Trophoblast cell (in vitro differentiated cells and primary cell): ENCODE results near the gene CASP14.

ENCODE experiments used
- DNase-seq, 2 donors: peaks; one replicate each; pipeline ENCODE4 v3.0.0-alpha.2; 2016
- H2AFZ ChIP-seq: 2 replicates; pipeline ENCODE4 v1.6.1; 2013; ENCODE audit warnings: low read length, moderate library complexity, mild to moderate bottlenecking; ENCODE audit not compliant: insufficient read depth, poor library complexity
- H2AK5ac ChIP-seq: 2 replicates; pipeline ENCODE4 v1.6.1; 2013; ENCODE audit warnings: mild to moderate bottlenecking, low read length
- H2BK120ac ChIP-seq: 2 replicates; pipeline ENCODE4 v1.6.1; 2013; ENCODE audit warnings: low read length, mild to moderate bottlenecking, moderate library complexity; ENCODE audit not compliant: insufficient read depth, poor library complexity
- H2BK12ac ChIP-seq: 2 replicates; pipeline ENCODE4 v1.6.1; 2013; ENCODE audit warnings: mild to moderate bottlenecking, low read length, moderate library complexity
- H2BK5ac ChIP-seq: 2 replicates; pipeline ENCODE4 v1.6.1; 2013; ENCODE audit warnings: low read length, low read depth, moderate library complexity, mild to moderate bottlenecking; ENCODE audit not compliant: poor library complexity
- H3K14ac ChIP-seq: 2 replicates; pipeline ENCODE4 v1.6.1; 2013; ENCODE audit warnings: mild to moderate bottlenecking, low read length
- H3K18ac ChIP-seq: 2 replicates; pipeline ENCODE4 v1.6.1; 2013; ENCODE audit warnings: mild to moderate bottlenecking, low read length
- H3K23ac ChIP-seq: 2 replicates; pipeline ENCODE4 v1.6.1; 2013; ENCODE audit warnings: low read length
- H3K27ac ChIP-seq: 2 replicates; pipeline ENCODE4 v1.5.1; 2013; ENCODE audit warnings: low read depth, mild to moderate bottlenecking, inconsistent platforms, low read length, moderate library complexity
- H3K27me3 ChIP-seq: 2 replicates; pipeline ENCODE4 v1.6.1; 2013; ENCODE audit warnings: inconsistent platforms, mild to moderate bottlenecking, low read length, moderate library complexity; ENCODE audit not compliant: insufficient read depth
- H3K36me3 ChIP-seq, 2 experiments: 1 replicate in 1 of 2; 2 replicates in 1 of 2; pipeline ENCODE4 v1.6.1; 2013; ENCODE audit warnings: low read length in 2 of 2, mild to moderate bottlenecking in 2 of 2, moderate library complexity in 1 of 2; ENCODE audit not compliant: insufficient read depth in 2 of 2, control insufficient read depth in 1 of 2
- H3K4ac ChIP-seq: 2 replicates; pipeline ENCODE4 v1.6.1; 2013; ENCODE audit warnings: low read depth, mild to moderate bottlenecking, low read length, moderate library complexity
- H3K4me1 ChIP-seq, 2 experiments: 1 replicate in 1 of 2; 2 replicates in 1 of 2; pipeline ENCODE4 v1.6.1; 2013; ENCODE audit warnings: low read length in 2 of 2, mild to moderate bottlenecking in 2 of 2, moderate library complexity in 1 of 2; ENCODE audit not compliant: insufficient read depth in 2 of 2, control insufficient read depth in 1 of 2
- H3K4me2 ChIP-seq: 2 replicates; pipeline ENCODE4 v1.6.1; 2013; ENCODE audit warnings: inconsistent platforms, mild to moderate bottlenecking, low read length, moderate library complexity
- H3K4me3 ChIP-seq: 2 replicates; pipeline ENCODE4 v1.5.1; 2013; ENCODE audit warnings: mild to moderate bottlenecking, low read depth, low read length, inconsistent platforms
- H3K79me1 ChIP-seq: one replicate; pipeline ENCODE4 v1.6.1; 2013; ENCODE audit warnings: low read length
- H3K79me2 ChIP-seq: 2 replicates; pipeline ENCODE4 v1.6.1; 2013; ENCODE audit warnings: low read length, mild to moderate bottlenecking; ENCODE audit not compliant: control insufficient read depth, insufficient read depth, poor library complexity
- H3K9ac ChIP-seq: 2 replicates; pipeline ENCODE4 v1.6.1; 2013; ENCODE audit warnings: mild to moderate bottlenecking, low read length
- H3K9me3 ChIP-seq: 2 replicates; pipeline ENCODE4 v1.6.1; 2013; ENCODE audit warnings: low read depth, mild to moderate bottlenecking, control low read depth, inconsistent platforms, low read length; ENCODE audit not compliant: insufficient read depth
- H4K12ac ChIP-seq: 2 replicates; pipeline ENCODE4 v1.6.1; 2013; ENCODE audit warnings: low read depth, mild to moderate bottlenecking, low read length, moderate library complexity
- H4K8ac ChIP-seq: 2 replicates; pipeline ENCODE4 v1.6.1; 2013; ENCODE audit warnings: low read depth, mild to moderate bottlenecking, low read length, moderate library complexity
- H4K91ac ChIP-seq: one replicate; pipeline ENCODE4 v1.6.1; 2013; ENCODE audit warnings: low read depth, mild to moderate bottlenecking, low read length, moderate library complexity
- WGBS: extraction: QIAGEN DNeasy Blood & Tissue Kit; methylation state at CpG from one replicate; pipeline ENCODE4 v1.1.7; 2013; ENCODE audit warnings: missing lambda C conversion rate; ENCODE audit not compliant: insufficient read length, insufficient coverage; ENCODE audit errors: extremely low coverage; 5-methylcytosine and 5-hydroxymethylcytosine counted together

Gene CASP14

GRCh38 chr19:15037586-15037985 lies 11.7 kb upstream of the CASP14 start:
- Histone ChIP-seq H3K9me3 (peaks cover 16% of the 10 kb centered on the region), H2BK5ac (no peak overlapping the region), H4K8ac (no peak overlapping the region), H2BK12ac (no peak overlapping the region), H3K14ac (no peak overlapping the region), H2AK5ac (no peak overlapping the region), H2AFZ (no peak overlapping the region), H3K9ac (no peak overlapping the region), H4K91ac (no peak overlapping the region), H2BK120ac (no peak overlapping the region), H3K79me2 (no peaks in the 10 kb centered on the region), H3K4ac (no peak overlapping the region), H4K12ac (no peak overlapping the region), H3K36me3 (no peaks in the 10 kb centered on the region), H3K27me3 (no peaks in the 10 kb centered on the region), H3K79me1 (no peaks in the 10 kb centered on the region), H3K4me3 (no peak overlapping the region), H3K18ac (no peak overlapping the region), H3K23ac (no peak overlapping the region), H3K4me2 (no peak overlapping the region), H3K27ac (no peak overlapping the region), H3K4me1 (no peaks in the 10 kb centered on the region)
- DNase-seq: no peak
- WGBS: no CpG with 5 or more reads among the region's 4 CpGs

- H3K23ac ChIP-seq: no peak overlapping the region
- H3K79me1 ChIP-seq: no peaks in the 10 kb centered on the region
- no CpG with 5 or more reads among the region's 3 CpGs for WGBS
- no peak overlapping the region for H3K27ac ChIP-seq
- no peaks in the 10 kb centered on the region for H3K36me3 ChIP-seq
- no peak overlapping the region for H4K8ac ChIP-seq
- H3K9ac ChIP-seq: no peak overlapping the region
- no peaks in the 10 kb centered on the region for H3K27me3 ChIP-seq
- H3K4me1 ChIP-seq: no peaks in the 10 kb centered on the region
- H3K9me3 ChIP-seq: peaks cover 17% of the 10 kb centered on the region
- no peak overlapping the region for H3K4ac ChIP-seq
- no peak overlapping the region for H4K91ac ChIP-seq
- no peak overlapping the region for H2BK12ac ChIP-seq
- DNase-seq: no peak
- H3K18ac ChIP-seq: no peak overlapping the region
- H3K79me2 ChIP-seq: no peaks in the 10 kb centered on the region
- H3K14ac ChIP-seq: no peak overlapping the region
- no peak overlapping the region for H4K12ac ChIP-seq
- no peak overlapping the region for H2AK5ac ChIP-seq
- no peak overlapping the region for H3K4me3 ChIP-seq
- H2AFZ ChIP-seq: no peak overlapping the region
- H3K4me2 ChIP-seq: no peak overlapping the region
- no peak overlapping the region for H2BK120ac ChIP-seq
- no peak overlapping the region for H2BK5ac ChIP-seq
Measured at GRCh38 chr19:15038294-15038693, 11.0 kb upstream of the CASP14 start.

GRCh38 chr19:15042003-15042402 lies 7.3 kb upstream of the CASP14 start:
- Histone ChIP-seq H3K27me3 (no peaks in the 10 kb centered on the region), H2AK5ac (no peak overlapping the region), H3K4ac (no peak overlapping the region), H3K23ac (peak overlapping the region; percentile 77), H3K36me3 (no peaks in the 10 kb centered on the region), H3K79me2 (no peaks in the 10 kb centered on the region), H4K12ac (no peak overlapping the region), H3K9me3 (peaks cover 14% of the 10 kb centered on the region), H2BK5ac (no peak overlapping the region), H3K4me3 (no peak overlapping the region), H3K4me1 (no peaks in the 10 kb centered on the region), H3K27ac (no peak overlapping the region), H3K9ac (peak overlapping the region; percentile 27), H3K18ac (no peak overlapping the region), H3K14ac (no peak overlapping the region), H2BK12ac (no peak overlapping the region), H3K4me2 (no peak overlapping the region), H2AFZ (no peak overlapping the region), H4K8ac (no peak overlapping the region), H3K79me1 (no peaks in the 10 kb centered on the region), H2BK120ac (no peak overlapping the region), H4K91ac (no peak overlapping the region)
- no peak for DNase-seq
- no CpG with 5 or more reads among the region's 1 CpG for WGBS

GRCh38 chr19:15042826-15043225 lies 6.5 kb upstream of the CASP14 start:
- no peak overlapping the region for H4K91ac ChIP-seq
- H3K36me3 ChIP-seq: no peaks in the 10 kb centered on the region
- no peak overlapping the region for H3K27ac ChIP-seq
- H2AK5ac ChIP-seq: no peak overlapping the region
- no peak overlapping the region for H3K23ac ChIP-seq
- no peak for DNase-seq
- no peak overlapping the region for H2BK120ac ChIP-seq
- no peak overlapping the region for H3K4ac ChIP-seq
- no peak overlapping the region for H3K18ac ChIP-seq
- no peak overlapping the region for H2BK5ac ChIP-seq
- peaks cover 12% of the 10 kb centered on the region for H3K9me3 ChIP-seq
- no peak overlapping the region for H3K4me2 ChIP-seq
- H3K79me2 ChIP-seq: no peaks in the 10 kb centered on the region
- H3K4me1 ChIP-seq: no peaks in the 10 kb centered on the region
- no peaks in the 10 kb centered on the region for H3K27me3 ChIP-seq
- no CpG with 5 or more reads among the region's 2 CpGs for WGBS
- no peak overlapping the region for H3K4me3 ChIP-seq
- H3K14ac ChIP-seq: no peak overlapping the region
- no peak overlapping the region for H3K9ac ChIP-seq
- H2AFZ ChIP-seq: no peak overlapping the region
- H4K12ac ChIP-seq: no peak overlapping the region
- H2BK12ac ChIP-seq: no peak overlapping the region
- H3K79me1 ChIP-seq: no peaks in the 10 kb centered on the region
- no peak overlapping the region for H4K8ac ChIP-seq
